Neural cell (in vitro differentiated cells): ENCODE measurements around the gene MOV10L1. TPM values are rescaled to one million over a fixed set of nuclear protein-coding genes. Genes with fewer than 3 reads are reported as not detected.

Experiments used
- H2AFZ ChIP-seq: fragments of 200-600, 300-800 bp; sonication (generic), shearing (Covaris generic); 2 replicates; pipeline ENCODE4 v1.6.0; 2014; ENCODE audit warnings: low read depth, mild to moderate bottlenecking, antibody characterized with exemption, low read length, moderate library complexity
- H3F3A ChIP-seq: fragments of 200-600 bp; shearing (Covaris generic); 2 replicates; pipeline ENCODE4 v1.6.1; 2016; ENCODE audit warnings: mild to moderate bottlenecking, moderate library complexity, mixed read lengths, antibody characterized with exemption, low read length; ENCODE audit not compliant: insufficient read depth, poor library complexity, severe bottlenecking
- H3K27ac ChIP-seq: fragments of 200-600, 300-800 bp; sonication (generic), shearing (Covaris generic); 2 replicates; pipeline ENCODE4 v1.5.1; 2014; ENCODE audit warnings: mild to moderate bottlenecking, low read length, moderate library complexity
- H3K27me3 ChIP-seq: fragments of 300-800, 200-600 bp; sonication (generic), shearing (Covaris generic); 2 replicates; pipeline ENCODE4 v1.6.0; 2014; ENCODE audit warnings: mild to moderate bottlenecking, low read depth, low read length, moderate library complexity; ENCODE audit not compliant: insufficient read depth
- H3K36me3 ChIP-seq: fragments of 300-800, 200-600 bp; sonication (generic), shearing (Covaris generic); 2 replicates; pipeline ENCODE4 v1.5.1; 2014; ENCODE audit warnings: mild to moderate bottlenecking, antibody characterized with exemption, low read length, moderate library complexity; ENCODE audit not compliant: insufficient read depth
- H3K4me2 ChIP-seq: fragments of 300-800, 200-600 bp; sonication (generic), shearing (Covaris generic); 2 replicates; pipeline ENCODE4 v1.6.0; 2014; ENCODE audit warnings: mild to moderate bottlenecking, low read length
- H3K4me3 ChIP-seq: fragments of 300-800, 200-600 bp; sonication (generic), shearing (Covaris generic); 2 replicates; pipeline ENCODE4 v1.5.1; 2014; ENCODE audit warnings: mild to moderate bottlenecking, low read length, moderate library complexity
- H3K79me2 ChIP-seq: fragments of 200-600 bp; shearing (Covaris generic); replicated peaks from 2 replicates; pipeline ENCODE4 v1.6.0; 2014; ENCODE audit warnings: mild to moderate bottlenecking, low read length, moderate library complexity; ENCODE audit not compliant: insufficient read depth
- H3K9ac ChIP-seq: fragments of 300-800, 200-600 bp; sonication (generic), shearing (Covaris generic); 2 replicates; pipeline ENCODE4 v1.6.1; 2016; ENCODE audit warnings: mild to moderate bottlenecking, low read length, mixed read lengths
- H3K9me2 ChIP-seq: fragments of 200-600 bp; shearing (Covaris generic); 2 replicates; pipeline ENCODE4 v1.6.1; 2016; ENCODE audit warnings: mild to moderate bottlenecking, low read length, mixed read lengths; ENCODE audit not compliant: insufficient read depth
- H3K9me3 ChIP-seq: fragments of 200-600, 300-800 bp; sonication (generic), shearing (Covaris generic); 2 replicates; pipeline ENCODE4 v1.6.1; 2016; ENCODE audit warnings: mild to moderate bottlenecking, mixed run types, low read length, moderate library complexity, mixed read lengths
- H4K20me1 ChIP-seq: fragments of 200-600 bp; shearing (Covaris generic); 2 replicates; pipeline ENCODE4 v1.6.1; 2016; ENCODE audit warnings: mild to moderate bottlenecking, mixed run types; ENCODE audit not compliant: insufficient read depth
- CTCF ChIP-seq: fragments of 450-650 bp; IDR thresholded peaks from 2 replicates; pipeline ENCODE4 v1.5.1; 2014; ENCODE audit warnings: antibody characterized with exemption, mild to moderate bottlenecking, moderate library complexity; ENCODE audit not compliant: poor library complexity, severe bottlenecking
- EP300 ChIP-seq: fragments of 450-650 bp; conservative IDR thresholded peaks from 2 replicates; pipeline ENCODE4 v1.6.1; 2014; ENCODE audit warnings: antibody characterized with exemption, mild to moderate bottlenecking, moderate library complexity; ENCODE audit not compliant: poor library complexity, severe bottlenecking
- EZH2 ChIP-seq: fragments of 200-600, 300-800 bp; shearing (Covaris generic), sonication (generic); IDR thresholded peaks from 2 replicates; pipeline ENCODE4 v1.6.1; 2014; ENCODE audit warnings: antibody characterized with exemption, low read length, borderline replicate concordance, mild to moderate bottlenecking; ENCODE audit not compliant: insufficient read depth, poor library complexity, severe bottlenecking
- MXI1 ChIP-seq: fragments of 450-650 bp; conservative IDR thresholded peaks from 2 replicates; pipeline ENCODE4 v1.6.1; 2014; ENCODE audit warnings: antibody characterized with exemption, mild to moderate bottlenecking; ENCODE audit not compliant: poor library complexity, severe bottlenecking
- POLR2AphosphoS5 ChIP-seq: IDR thresholded peaks from 2 replicates; pipeline ENCODE4 v1.6.1; 2012
- RAD21 ChIP-seq: fragments of 450-650 bp; conservative IDR thresholded peaks from 2 replicates; pipeline ENCODE4 v1.6.1; 2014; ENCODE audit warnings: antibody characterized with exemption, mild to moderate bottlenecking, moderate library complexity
- REST ChIP-seq: IDR thresholded peaks from 2 replicates; pipeline ENCODE4 v1.6.1; 2012; ENCODE audit warnings: borderline replicate concordance
- SMC3 ChIP-seq: fragments of 450-650 bp; conservative IDR thresholded peaks from 2 replicates; pipeline ENCODE4 v1.6.1; 2014; ENCODE audit warnings: antibody characterized with exemption, mild to moderate bottlenecking, moderate library complexity; ENCODE audit not compliant: poor library complexity
- TAF1 ChIP-seq: IDR thresholded peaks from 2 replicates; pipeline ENCODE4 v1.6.1; 2012; ENCODE audit warnings: low read depth
- polyA plus RNA-seq: library from polyadenylated mRNA; depleted of rRNA; stranded (reverse); fragments of >200 nt; gene quantifications from 2 replicates; pipeline ENCODE4 v1.2.3, GENCODE V29; 2014

MOV10L1 gene
- polyA plus RNA-seq, 1 donor from 2014 or later: not detected

GRCh38 chr22:50061824-50062355 lies 27.9 kb upstream of the MOV10L1 start:
- Histone ChIP-seq H3K4me2 (no peak overlapping the region), H3K9ac (no peak overlapping the region), H2AFZ (no peak overlapping the region), H4K20me1 (no peaks in the 10 kb centered on the region), H3K79me2 (no peaks in the 10 kb centered on the region), H3K4me3 (no peak overlapping the region), H3K36me3 (no peaks in the 10 kb centered on the region), H3K27me3 (peaks cover 17% of the 10 kb centered on the region), H3F3A (no peaks in the 10 kb centered on the region), H3K27ac (no peak overlapping the region), H3K9me2 (no peaks in the 10 kb centered on the region), H3K9me3 (no peaks in the 10 kb centered on the region)
- TF ChIP-seq CTCF: no peak

GRCh38 chr22:50062509-50063135 lies 27.2 kb upstream of the MOV10L1 start:
- Histone ChIP-seq H3K9me3 (no peaks in the 10 kb centered on the region), H3K9ac (no peak overlapping the region)

More at GRCh38 chr22:50062509-50063135, 27.2 kb upstream of the MOV10L1 start:
- H3K4me2 ChIP-seq: no peak overlapping the region
- TF ChIP-seq REST (no peak), EP300 (no peak), POLR2AphosphoS5 (no peak), TAF1 (no peak), MXI1 (no peak), CTCF (no peak), RAD21 (no peak), EZH2 (no peak), SMC3 (no peak)
- H3K9me2 ChIP-seq: no peaks in the 10 kb centered on the region
- no peaks in the 10 kb centered on the region for H3K79me2 ChIP-seq
- no peak overlapping the region for H2AFZ ChIP-seq
- no peaks in the 10 kb centered on the region for H3F3A ChIP-seq
- no peak overlapping the region for H3K27ac ChIP-seq
- H3K36me3 ChIP-seq: no peaks in the 10 kb centered on the region
- no peaks in the 10 kb centered on the region for H4K20me1 ChIP-seq
- peaks cover 16% of the 10 kb centered on the region for H3K27me3 ChIP-seq
- H3K4me3 ChIP-seq: no peak overlapping the region
